Measurements from ENCODE around the gene GCNT1.
"Not testable (repeated sequence)": the region's sequence is repeated elsewhere in the genome, so short reads cannot be mapped to it uniquely, and the experiment has no call there.

The GCNT1 gene

DNA sequence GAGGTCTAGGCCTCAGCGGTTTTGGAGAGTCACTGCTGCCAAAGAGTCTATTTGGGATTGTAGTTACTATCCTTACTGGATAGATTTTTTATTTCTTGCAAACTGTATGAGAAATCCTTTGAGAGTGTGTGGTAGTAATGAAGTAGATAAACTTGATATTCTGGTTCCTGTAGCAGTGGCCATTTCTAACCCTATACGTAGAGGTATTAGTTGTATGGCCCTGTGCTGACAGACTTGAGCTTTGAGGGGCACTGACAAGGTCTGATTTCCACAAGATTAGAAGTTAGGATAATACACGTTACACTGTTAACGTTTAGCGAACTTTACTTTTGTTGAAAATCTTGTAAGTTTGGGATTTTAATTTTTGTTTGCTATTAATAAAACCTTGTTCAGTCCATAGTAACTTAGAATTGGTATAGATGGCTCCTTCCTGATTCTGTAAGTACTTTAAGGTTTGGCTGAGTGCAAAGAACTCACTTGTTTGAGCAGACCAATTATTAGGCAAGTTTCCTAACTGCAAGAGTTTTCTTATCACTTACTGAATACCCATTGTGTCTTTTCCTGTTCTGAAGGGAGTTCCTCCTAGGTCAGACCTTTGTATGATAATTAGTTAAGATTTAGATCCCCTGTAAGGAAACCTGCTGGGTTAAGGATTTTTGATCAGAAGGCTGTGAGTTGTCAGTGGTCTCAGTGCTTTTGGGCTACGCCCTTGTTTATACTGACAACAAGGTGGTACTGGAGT is 31.4 kb downstream of the GCNT1 start:
- no peak for DNase-seq (ENCODE audit: low read depth in 2 of 2)

DNA sequence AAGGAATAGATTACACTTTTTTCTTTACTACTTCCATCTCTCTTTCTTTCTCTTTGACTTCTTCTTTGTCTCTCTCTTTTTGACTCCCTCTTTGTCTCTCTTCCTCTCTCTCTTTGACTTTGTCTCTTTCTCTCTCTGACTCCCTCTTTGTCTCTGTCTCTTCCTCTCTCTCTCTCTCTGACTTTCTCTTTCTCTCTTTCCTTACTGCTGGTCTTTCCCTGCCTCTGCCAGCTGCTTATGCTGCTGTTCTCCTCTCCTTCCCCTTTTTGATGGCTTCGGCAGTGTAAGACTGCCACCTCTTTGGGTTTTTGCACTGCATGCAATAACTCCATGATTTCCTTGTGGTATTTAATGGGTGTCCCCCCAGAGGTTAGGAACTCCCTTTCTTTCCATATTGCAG is 32.1 kb downstream of the GCNT1 start:
- DNase-seq (ENCODE audit: low read depth in 2 of 2) = not testable (repeated sequence)

DNA sequence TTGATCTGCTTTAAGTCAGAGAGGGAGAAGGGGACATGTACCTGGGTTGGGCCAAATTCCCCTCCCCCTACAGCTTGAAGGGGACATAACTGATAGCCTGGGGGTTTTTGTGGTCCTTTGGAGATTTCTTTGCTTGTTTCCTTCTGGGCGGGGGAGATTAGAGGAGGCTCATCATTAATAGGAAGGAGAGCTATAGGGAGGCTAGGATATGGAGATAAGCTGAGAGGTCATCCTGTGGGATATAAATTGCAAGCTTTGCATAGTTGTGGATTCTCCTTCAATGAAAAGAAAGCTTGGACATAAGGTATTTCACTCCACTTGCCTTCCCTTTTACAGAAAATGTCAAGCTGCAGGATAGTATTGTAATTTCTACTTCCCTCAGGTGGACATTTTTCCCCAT is 34.5 kb downstream of the GCNT1 start:
- not testable (repeated sequence) for DNase-seq (ENCODE audit: low read depth in 2 of 2)

DNA sequence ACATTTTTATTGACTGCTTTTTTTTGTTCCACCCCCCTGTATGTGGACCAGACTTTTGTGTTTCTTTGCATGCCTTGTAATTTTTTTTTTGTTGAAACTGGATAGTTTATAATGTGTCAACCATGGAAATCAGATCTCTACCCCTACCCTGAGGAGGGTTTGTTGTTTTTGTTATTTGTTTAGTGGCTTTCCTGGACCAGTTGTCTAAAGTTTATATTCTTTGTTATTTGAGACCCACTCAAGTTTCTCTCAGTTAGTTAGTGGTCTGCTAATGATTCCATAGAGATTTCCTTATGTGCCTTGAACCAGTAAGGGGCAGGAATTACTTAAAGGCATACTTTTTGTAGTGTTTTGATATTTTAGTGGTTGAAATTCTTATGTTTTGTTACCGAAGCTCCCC is 41.1 kb downstream of the GCNT1 start:
- DNase-seq (ENCODE audit: low read depth in 2 of 2) = no peak

DNA sequence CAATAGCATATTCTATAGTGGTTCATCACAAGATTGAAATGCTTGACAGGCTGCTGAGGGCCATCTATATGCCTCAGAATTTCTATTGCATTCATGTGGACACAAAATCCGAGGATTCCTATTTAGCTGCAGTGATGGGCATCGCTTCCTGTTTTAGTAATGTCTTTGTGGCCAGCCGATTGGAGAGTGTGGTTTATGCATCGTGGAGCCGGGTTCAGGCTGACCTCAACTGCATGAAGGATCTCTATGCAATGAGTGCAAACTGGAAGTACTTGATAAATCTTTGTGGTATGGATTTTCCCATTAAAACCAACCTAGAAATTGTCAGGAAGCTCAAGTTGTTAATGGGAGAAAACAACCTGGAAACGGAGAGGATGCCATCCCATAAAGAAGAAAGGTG is 43.8 kb downstream of the GCNT1 start:
- DNase-seq (ENCODE audit: low read depth in 2 of 2) = no peak

DNA sequence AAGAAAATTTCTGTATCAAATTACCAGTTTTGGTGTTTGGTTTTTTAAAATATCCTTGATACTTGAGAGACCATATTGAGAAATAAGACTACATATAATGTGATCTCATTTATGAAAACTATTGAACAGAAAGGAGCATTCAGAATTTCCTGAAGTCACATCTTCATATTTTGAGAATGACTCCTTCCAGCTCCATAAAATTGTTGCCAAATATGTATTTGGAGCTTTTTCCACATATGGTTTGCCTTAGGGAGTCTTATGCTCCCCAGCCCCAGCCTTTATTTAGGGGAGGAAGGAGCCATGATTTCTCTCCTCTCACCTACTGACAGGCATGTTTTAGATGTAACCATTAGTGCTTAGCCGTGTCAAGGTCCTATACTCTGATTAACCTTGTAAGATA is 51.1 kb downstream of the GCNT1 start:
- no peak for DNase-seq (ENCODE audit: low read depth in 2 of 2)

DNA sequence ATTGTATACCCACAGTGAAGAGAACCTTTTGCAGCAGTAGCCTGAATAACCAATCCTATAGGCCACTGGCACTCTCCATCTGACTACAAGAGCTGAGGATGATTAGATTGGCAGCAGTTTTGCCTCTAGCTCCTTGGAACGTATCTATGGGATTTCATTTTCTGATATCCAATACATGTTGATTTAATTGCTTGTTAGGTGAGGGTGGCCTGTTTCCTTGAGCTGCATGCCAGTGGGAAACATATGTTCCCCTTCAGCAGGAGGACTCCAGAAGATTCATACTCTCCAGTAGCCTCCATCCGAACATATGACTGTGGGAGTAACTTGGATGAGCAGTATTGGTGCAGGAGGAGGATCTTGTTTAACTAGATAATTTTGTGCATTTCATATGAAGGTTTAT is 51.5 kb downstream of the GCNT1 start:
- no peak for DNase-seq (ENCODE audit: low read depth in 2 of 2)

DNA sequence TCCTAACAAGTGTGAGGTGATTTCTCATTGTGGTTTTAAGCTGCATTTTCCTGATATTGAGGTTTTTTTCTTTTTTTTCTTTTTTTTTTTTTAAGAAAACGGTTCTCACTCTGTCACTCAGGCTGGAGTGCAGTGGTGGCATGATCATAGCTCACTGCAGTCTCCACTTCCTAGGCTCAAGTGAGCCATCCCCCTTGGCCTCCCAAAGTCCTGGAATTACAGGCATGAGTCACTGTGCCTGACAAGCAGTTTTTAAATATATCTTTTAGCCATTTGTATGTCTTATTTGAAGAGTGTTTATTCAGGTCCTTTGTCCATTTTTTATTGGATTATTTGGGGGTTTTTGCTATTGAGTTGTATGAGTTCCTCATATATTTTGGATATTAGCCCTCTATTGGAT is 53.8 kb downstream of the GCNT1 start:
- DNase-seq (ENCODE audit: low read depth in 2 of 2) = no peak

DNA sequence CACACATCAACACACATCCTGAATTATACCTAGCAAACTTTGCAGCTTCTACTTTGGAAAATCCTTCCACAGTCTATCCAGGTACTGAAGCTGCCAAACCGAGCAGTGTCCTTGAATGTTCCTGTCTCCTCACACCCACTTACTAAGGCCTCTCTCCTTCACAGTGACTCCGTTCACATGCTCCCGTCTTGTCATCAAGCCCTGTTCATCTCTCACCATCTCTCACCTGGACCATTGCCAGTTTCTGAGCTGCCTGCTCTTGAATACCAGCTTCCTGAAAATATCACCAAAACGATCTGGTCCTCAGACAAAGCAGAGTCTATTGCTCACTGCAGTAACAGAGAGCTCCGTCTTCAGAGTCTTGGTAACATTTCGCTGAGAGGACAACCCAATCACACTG is 57.4 kb downstream of the GCNT1 start:
- no peak for DNase-seq (ENCODE audit: low read depth in 2 of 2)

DNA sequence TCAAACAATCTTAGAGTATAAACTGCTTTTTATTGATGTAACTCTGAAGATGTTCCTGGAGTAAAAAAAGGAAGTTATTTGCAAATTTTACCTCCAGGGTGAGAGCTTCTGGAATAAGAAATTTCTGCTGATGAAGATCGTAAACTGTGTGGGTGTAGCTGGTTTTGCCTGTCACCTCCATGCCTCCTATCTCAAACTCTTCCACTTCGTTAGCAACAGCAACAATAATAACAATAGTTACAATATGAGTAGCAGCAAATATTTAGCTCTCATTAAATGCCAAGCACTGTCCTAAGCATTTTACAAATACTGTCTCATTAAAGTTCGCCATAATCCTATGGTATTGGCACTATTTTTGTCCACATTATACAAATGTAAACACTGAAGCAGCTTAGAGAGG is 57.9 kb downstream of the GCNT1 start:
- no peak for DNase-seq (ENCODE audit: low read depth in 2 of 2)

DNA sequence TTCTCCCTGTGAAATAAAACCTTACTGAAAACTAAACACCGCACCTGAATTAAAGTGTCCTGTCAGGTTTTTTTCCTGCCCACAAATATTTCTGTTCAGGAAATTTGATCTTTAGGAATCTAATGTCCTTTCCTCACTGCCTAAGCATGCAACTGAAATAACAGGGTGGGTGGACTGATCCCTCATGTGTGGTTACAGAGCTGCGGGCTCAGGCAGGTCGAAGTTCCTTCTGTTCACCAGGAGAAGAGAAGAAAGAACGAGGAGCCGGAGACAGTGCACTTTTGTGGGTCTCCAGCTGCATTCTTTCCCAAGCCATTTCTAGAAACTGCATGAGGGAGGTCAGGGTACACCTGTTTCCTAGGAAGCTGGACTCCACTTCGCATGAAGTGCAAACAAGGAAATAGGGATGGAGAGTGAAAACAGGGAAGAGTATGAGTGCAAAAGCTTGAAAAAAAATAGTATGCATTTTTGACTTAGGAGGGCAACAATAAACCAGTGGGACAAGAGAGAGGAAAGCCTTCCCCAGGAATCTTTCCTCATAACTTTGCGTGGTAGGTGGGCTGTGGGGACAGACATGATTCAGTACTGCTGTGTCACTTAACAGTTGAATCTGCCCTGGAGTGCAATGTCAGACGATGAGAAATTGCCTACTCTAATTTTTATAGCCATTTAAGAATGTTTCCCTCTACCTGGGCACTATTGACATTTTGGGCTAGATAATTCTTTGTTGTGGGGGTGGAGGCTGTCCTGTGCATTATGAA is 60.3 kb downstream of the GCNT1 start:
- DNase-seq (ENCODE audit: low read depth in 2 of 2) = no peak

DNA sequence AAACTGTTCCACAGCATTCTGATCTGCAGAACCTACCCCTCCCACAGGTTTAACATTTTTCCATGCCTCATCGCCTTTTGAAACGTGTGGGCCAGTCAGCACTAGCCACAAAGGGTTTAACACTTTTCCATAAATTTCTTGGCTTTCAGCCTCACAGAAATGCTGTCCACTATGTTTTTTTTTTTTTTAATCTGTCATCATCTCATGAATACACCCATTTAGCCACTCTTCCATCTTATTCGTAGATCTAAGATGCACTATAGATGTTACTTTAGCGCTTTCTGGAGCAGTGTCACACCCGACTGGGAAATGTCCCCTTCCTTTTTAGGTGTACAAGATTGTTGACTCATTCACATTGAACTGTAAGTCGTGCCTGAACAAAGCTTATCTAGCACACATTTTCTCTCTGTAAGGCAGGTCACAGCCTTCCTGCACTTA is 62.3 kb downstream of the GCNT1 start:
- DNase-seq (ENCODE audit: low read depth in 2 of 2) = no peak

DNA sequence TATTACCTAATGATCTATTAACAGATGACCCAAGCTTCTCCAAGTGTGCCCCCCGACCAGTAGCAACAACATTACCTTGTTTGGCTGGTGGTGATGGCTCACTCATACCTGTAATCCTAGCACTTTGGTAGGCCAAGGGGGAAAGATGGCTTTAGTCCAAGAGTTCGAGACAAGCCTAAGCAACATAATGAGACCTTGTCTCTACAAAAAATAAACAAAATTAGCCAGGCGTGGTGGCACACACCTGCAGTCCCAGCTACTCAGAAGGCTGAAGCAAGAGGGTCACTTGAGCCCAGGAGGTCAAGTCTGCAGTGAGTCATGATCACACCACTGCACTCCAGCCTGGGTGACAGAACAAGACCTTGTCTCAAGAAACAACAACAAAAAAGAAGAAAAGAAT is 62.9 kb downstream of the GCNT1 start:
- no peak for DNase-seq (ENCODE audit: low read depth in 2 of 2)

DNA sequence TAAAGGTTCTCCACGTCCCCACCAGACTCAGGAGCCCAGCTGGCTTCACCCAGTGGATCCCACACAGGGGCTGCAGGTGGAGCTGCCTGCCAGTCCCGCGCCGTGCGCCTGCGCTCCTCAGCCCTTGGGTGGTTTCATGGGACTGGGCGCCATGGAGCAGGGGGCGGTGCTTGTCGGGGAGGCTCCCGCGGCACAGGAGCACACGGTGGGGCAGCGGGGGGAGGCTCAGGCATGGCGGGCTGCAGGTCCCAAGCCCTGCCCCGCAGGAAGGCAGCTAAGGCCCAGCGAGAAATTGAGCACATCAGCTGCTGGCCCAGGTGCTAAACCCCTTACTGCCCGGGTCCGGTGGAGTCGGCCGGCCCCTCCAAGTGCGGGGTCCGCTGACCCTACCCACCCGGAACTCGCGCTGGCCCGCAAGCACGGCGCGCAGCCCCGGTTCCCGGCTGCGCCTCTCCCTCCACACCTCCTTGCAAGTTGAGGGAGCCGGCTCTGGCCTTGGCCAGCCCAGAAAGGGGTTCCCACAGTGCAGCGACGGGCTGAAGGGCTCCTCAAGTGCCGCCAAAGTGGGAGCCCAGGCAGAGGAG is 64.7 kb downstream of the GCNT1 start:
- DNase-seq (ENCODE audit: low read depth in 2 of 2) = not testable (repeated sequence)

DNA sequence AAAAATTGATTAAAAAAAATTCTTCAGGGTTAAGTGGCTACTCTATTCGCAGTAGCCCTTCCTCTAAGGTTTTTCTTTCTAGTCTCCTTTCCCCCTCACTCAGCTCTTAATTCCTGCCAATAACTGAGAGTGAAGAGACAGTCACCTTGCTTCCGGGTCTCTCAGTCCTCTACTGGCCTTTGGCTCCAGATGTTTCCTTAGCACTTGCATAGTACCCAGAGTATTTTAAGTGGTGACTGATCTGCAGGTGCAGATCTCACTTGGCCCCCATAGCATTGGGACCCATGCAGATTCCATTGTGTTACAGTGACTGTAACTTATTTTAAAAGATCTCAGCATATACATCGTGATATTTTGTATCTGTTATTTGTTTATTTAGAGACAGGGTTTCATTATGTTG is 66.2 kb downstream of the GCNT1 start:
- DNase-seq (ENCODE audit: low read depth in 2 of 2) = no peak

DNA sequence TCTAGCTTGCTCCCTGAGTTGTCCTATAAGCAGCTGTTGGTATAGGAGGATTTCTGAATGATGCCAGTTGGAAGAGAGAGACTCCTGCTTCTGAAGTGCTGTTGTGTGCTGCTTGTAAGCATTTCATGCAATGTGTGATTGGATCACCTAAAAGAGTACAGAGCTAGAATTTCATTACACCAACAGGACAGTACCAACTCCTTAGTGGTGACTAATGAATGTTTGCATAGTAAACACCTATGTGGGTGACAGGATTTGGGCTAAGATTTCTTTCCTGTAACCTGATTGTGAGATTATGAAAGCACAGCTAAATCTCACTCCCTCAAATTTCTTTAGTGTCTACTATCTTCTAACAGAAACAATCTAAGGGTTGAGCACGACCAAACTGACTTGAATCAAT is 67.0 kb downstream of the GCNT1 start:
- DNase-seq (ENCODE audit: low read depth in 2 of 2) = no peak

DNA sequence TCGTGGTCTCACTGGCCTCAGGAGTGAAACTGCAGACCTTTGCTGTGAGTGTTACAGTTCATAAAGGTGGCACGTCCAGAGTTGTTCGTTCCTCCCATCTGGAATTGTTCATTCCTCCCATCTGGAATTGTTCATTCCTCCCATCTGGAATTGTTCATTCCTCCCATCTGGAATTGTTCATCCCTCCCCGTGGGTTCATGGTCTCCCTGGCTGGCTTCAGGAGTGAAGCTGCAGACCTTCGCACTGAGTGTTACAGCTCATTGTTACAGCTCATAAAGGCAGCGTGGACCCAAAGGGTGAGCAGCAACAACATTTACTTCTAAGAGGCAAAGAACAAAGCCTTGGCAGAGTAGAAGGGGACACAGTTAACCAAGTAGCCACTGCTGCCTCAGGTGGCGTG is 69.1 kb downstream of the GCNT1 start:
- DNase-seq (ENCODE audit: low read depth in 2 of 2) = no peak

DNA sequence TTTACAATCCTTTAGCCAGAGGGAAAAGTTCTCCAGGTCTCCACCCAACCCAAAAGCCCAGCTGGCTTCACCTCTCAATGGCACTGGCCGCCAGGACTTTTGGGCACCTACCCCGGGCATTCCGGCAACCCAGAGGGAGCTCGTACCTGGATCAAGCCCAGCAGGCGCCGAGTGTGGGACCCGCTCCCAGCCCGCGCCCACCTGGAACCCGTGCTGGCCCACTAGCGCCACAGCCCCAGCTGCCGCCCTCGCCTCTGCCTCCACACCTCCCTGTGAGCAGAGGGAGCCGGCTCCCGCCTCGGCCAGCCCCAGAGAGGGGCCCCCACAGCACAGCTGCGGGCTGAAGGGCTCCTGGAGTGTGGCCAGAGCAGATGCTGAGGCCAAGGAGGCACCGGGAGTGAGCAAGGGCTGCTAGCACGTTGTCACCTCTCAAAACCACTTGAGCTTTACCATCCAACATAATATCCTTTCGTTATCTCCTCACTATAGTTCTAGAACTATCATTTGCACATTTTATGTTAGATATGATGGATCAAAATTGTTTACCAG is 69.7 kb downstream of the GCNT1 start:
- DNase-seq (ENCODE audit: low read depth in 2 of 2) = no peak

DNA sequence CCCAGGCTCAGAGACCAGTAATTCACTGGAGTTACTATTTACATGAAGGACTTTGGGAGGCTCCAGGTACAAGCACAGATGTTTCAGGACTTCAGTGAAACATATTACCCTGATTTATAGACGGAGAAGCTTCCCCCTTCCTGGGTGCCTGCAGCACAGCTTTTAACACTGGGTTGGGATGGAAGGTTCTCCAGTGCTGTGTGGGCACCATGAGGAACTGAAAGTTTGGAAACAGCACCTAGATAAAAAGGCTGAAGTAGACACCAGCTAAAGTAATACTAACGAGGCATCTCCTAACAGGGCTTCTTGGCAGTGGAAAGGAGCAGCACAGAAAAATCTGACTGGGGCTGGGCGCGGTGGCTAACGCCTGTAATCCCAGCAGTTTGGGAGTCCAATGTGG is 70.7 kb downstream of the GCNT1 start:
- DNase-seq (ENCODE audit: low read depth in 2 of 2) = no peak

DNA sequence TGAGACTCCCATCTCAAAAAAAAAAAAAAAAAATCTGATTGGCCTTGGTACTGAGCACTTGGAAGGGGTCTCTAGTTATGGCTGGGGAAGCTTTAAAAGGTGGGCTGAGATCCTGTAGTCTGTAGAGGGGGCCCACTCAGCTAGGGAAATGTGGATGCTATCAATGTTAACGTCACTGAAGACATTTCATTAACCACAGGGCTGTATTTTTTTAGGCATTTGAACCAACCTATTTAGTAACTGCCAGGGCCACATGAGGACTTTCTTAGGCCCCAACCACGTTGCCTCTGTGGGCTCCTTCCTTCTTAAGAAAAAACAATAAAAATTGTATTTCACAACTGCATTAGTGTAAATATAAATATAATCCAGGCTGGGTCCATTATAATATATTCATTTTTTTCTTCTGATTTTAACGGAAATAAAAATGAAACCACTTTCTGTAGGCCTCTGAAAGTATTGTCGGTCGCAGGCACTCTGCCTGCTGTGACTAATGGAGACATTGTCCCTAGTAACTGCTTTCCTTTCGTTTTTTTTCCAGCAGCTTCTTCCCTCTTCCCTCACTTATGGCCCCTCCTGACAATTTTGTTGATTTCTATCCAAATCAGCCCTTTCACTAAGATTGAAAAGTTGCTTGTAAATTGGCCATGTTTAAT is 71.6 kb downstream of the GCNT1 start:
- no peak for DNase-seq (ENCODE audit: low read depth in 2 of 2)

DNA sequence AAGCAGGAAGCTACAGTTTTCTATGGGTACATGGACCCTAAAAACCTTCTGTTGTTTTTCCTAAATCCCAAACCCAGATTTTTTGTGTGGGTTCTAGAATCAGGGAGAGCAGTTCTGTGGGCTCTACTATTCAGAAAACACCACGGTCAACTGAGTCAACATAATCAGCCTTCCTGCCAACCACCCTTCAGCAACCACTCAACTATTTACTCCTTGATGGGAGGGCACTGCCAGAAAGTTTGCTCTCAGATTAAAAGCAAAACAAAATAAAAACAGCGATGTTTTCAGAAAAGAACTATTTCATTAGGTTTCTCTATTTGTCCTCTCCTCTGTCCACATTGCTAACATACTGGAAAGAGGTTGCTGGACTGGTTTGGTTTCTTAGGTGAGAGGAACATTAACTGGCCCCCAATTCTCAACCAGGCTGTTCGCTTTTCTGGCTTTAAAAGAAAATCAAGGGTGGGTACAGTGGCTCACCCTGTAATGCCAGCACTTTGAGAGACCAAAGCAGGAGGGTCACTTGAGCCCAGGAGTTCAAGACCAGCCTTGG is 72.3 kb downstream of the GCNT1 start:
- no peak for DNase-seq (ENCODE audit: low read depth in 2 of 2)

DNA sequence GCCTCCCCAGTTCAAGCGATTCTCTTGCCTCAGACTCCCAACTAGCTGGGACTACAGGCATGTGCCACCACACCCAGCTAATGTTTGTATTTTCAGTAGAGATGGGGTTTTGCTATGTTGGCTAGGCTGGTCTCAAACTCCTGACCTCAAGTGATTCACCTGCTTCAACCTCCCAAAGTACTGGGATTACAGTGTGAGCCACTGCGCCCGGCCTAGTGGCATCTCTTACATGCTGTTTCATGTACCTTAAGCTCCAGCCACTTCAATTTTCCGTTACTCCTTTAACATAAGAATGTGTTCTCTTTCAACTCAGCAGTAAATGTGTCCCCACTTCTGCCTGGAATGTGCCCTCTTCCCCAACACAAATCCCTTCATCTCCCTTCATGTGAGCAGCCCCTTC is 73.9 kb downstream of the GCNT1 start:
- not testable (repeated sequence) for DNase-seq (ENCODE audit: low read depth in 2 of 2)

Measured in stimulated activated CD8-positive, alpha-beta memory T cell treated with anti-CD3 and anti-CD28 coated beads, Interleukin-7, amount 100 ng/mL, for 4 hours (primary cell).